GM13977 (cell line): ENCODE results near the gene CGB2.

Source experiments
- DNase-seq: peaks from one replicate; pipeline ENCODE4 v3.0.0; 2012; ENCODE audit warnings: low spot score
- CTCF ChIP-seq: IDR thresholded peaks from 2 replicates; pipeline ENCODE4 v1.5.1; 2012; ENCODE audit warnings: mild to moderate bottlenecking, control low read depth; ENCODE audit not compliant: insufficient read depth; ENCODE audit errors: extremely low read depth, missing control alignments
- in situ Hi-C: fragments of 300-500 bp; cut with MboI; formaldehyde crosslinking; loops from one replicate; pipeline ENCODE4 v1.12.0; 2022; ENCODE audit warnings: low sequenced_read_pairs, low pct_unique_long_range_greater_than_20kb, mixed read lengths, inconsistent platforms; ENCODE audit not compliant: unreplicated experiment

Gene CGB2

GRCh38 chr19:49061000-49061399, 29.3 kb downstream of the CGB2 start:
- in situ Hi-C loops = no loop called here
- TF ChIP-seq CTCF = no peak
- no peak for DNase-seq

DNA sequence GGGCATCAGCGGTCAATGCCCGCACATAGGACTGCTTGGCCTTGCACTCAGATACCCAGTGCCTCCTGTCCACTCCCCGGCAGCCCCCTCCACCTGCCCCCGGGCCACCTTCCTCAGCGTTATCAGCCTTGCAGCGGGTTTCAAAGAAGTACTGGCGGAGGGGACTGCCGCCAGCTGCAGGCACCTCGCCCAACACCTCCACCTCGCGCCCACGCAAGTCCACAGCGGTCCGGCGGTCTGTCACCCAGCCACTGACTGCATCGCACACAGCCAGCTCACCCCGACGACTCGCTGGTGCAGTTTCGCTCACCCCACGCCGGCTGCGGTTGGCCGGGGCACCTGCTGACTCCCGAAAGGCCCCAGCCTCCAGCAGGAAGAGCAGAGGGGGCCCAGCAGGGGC, 29.8 kb downstream of the CGB2 start:
- in situ Hi-C loops = no loop called here
- no peak for TF ChIP-seq CTCF
- DNase-seq = no peak

- in situ Hi-C loops = no loop called here
- DNase-seq = no peak
- no peak for TF ChIP-seq CTCF
These were observed 32.4 kb downstream of the CGB2 start for GRCh38 chr19:49064029-49064629.

- TF ChIP-seq CTCF = no peak
- in situ Hi-C loops = no loop called here
- DNase-seq = no peak
These were observed 33.3 kb downstream of the CGB2 start, which contains the start of gene NTF4 for GRCh38 chr19:49064768-49065611. NTF4 (minus strand) TSS chr19:49064818; CDS start chr19:49061997, 2,821 bp downstream.

- in situ Hi-C loops = no loop called here
- no peak for TF ChIP-seq CTCF
- no peak for DNase-seq
These were observed 34.3 kb downstream of the CGB2 start for GRCh38 chr19:49065905-49066512.

DNA sequence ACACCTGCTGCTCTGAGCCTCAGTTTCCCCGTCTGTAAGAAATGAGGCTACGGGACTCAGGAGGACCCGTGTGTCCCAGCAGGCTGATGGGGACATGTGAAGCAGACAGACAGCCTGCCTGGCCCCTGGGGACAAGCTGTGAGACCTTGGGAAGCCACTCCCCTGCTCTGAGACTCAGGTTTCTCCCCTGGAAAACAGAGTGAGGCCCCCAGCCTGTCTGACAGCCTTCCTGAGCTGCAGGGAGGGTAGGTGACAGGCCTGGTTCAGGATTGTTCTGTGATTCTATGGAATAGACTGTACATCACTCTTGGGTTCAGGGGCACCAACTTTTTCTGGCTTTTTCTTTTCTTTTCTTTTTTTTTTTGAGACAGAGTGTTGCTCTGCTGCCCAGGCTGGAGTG, 35.9 kb downstream of the CGB2 start:
- no peak for DNase-seq
- no peak for TF ChIP-seq CTCF
- in situ Hi-C loops = no loop called here
